OCI-LY7 (cell line): Measurements from ENCODE around the gene NXPH2.

Source experiments
- CTCF ChIP-seq: fragments of 200-600 bp; sonication (generic); conservative IDR thresholded peaks from 2 replicates; pipeline ENCODE4 v1.5.1; 2014; ENCODE audit warnings: mild to moderate bottlenecking, antibody characterized with exemption, low read length, moderate library complexity, mixed read lengths
- EZH2phosphoT487 ChIP-seq: fragments of 200-600 bp; sonication (generic); IDR thresholded peaks from 2 replicates; pipeline ENCODE4 v1.6.1; 2018; ENCODE audit warnings: low read depth, borderline replicate concordance, mild to moderate bottlenecking, mixed run types, antibody characterized with exemption, low read length, moderate library complexity, mixed read lengths

- TF ChIP-seq EZH2phosphoT487 = no peak
- no peak for TF ChIP-seq CTCF
These were observed 49.6 kb downstream of the NXPH2 start for GRCh38 chr2:138730497-138731030.
